NCI-H1048 (cell line): Measurements from ENCODE around the gene NUTM1.

Source experiments
- DNase-seq: peaks from one replicate; lab custom pipeline; 2025; lab: John Stamatoyannopoulos, UW

Gene NUTM1

GRCh38 chr15:34342737-34343575 is at the start of gene NUTM1, which contains the start of gene NOP10:
Gene NUTM1, plus strand, starts transcription at chr15:34343315. Its CDS starts 382 bp downstream, at chr15:34343697.
Gene NOP10, minus strand, starts transcription at chr15:34343136. Its CDS starts 63 bp downstream, at chr15:34343073.
- DNase-seq = peak; percentile 83

DNA sequence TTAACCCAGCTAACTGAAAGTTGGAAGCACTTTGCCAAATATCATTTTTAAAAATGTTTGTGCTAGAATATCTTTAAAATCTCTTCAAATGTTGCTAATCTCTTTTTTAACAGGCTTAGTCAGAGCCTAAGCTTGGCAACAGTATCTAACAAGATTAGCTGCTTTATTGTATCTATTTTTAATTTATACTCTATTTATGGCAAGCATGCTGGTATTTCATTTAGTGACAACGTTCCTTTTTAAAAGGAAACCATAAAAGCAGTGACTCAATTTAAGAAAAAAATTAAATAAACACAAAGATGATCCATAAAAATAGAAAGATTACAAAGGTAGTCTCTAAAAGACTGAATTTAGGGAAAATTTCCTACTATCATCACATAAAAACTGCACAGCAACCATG is 46.1 kb upstream of the NUTM1 start:
- no peak for DNase-seq

GRCh38 chr15:34301058-34301457 is 42.1 kb upstream of the NUTM1 start:
- DNase-seq = no peak

- no peak for DNase-seq
Measured at GRCh38 chr15:34304613-34305012, 38.5 kb upstream of the NUTM1 start.

GRCh38 chr15:34311563-34311962 is 31.6 kb upstream of the NUTM1 start:
- DNase-seq = no peak

DNA sequence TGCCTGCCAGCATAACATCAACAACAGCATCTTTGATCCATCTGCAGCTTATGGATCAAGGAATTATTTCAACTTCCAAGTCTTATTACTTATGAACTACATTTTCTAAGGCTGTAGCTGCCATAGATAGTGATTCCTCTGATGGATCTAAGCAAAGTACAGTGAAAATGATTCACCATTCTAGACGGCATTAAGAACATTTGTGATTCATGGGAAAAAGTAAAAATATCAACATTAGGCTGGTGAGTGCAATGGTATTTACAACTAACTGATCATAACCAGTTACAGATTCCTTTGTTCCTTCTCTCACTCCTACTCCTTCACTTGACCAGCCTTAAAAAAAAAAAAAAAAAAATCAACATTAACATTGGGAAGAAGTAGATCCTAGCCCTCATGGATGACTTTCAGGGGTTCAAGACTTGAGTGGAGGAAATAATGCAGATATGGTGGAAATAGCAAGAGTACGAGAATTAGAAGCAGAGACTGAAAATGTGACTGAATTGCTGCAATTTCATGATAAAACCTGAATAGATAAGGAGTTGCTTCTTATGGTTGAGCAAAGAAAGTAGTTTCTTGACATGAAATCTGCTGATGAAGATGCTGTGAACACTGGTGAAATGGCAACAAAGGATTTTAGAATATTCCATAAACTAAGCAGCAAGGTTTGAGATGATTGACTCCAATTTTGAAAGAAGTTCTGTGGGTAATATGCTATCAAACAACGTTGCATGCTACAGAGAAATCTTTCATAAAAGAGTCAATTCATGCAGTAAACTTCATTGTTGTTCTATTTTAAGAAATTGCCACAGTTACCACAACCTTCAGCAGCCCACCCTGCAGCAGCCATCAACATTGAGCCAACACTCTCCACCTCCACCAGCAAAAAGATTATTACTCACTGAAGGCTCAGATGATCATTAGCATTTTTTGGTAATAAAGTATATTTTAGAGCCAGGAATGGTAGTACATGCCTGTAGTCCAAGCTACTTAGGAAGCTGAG is 28.3 kb upstream of the NUTM1 start:
- DNase-seq = no peak

- peak; percentile 24 for DNase-seq
Measured at GRCh38 chr15:34318277-34319079, 24.6 kb upstream of the NUTM1 start.

DNA sequence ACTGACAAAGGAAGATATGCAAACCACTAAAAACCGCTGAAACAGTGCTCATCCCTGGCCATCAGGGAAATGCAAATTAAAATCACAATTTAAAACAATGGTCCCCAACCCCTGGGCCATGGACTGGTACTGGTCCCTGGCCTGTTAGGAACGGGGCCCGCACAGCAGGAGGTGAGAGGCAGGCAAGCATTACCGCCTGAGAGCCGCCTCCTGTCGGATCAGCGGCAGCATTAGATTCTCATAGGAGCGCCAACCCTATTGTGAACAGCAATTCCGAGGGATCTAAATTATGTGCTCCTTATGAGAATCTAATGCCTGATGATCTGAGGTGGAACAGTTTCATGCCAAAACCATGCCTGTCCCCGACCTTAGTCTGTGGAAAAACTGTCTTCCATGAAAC is 19.9 kb upstream of the NUTM1 start:
- no peak for DNase-seq

GRCh38 chr15:34324933-34325332 is 18.2 kb upstream of the NUTM1 start:
- no peak for DNase-seq

- no peak for DNase-seq
Measured at GRCh38 chr15:34325368-34325767, 17.7 kb upstream of the NUTM1 start.

- DNase-seq = no peak
Measured at GRCh38 chr15:34327906-34328305, 15.2 kb upstream of the NUTM1 start.

GRCh38 chr15:34329006-34329405 is 14.1 kb upstream of the NUTM1 start:
- DNase-seq = no peak

DNA sequence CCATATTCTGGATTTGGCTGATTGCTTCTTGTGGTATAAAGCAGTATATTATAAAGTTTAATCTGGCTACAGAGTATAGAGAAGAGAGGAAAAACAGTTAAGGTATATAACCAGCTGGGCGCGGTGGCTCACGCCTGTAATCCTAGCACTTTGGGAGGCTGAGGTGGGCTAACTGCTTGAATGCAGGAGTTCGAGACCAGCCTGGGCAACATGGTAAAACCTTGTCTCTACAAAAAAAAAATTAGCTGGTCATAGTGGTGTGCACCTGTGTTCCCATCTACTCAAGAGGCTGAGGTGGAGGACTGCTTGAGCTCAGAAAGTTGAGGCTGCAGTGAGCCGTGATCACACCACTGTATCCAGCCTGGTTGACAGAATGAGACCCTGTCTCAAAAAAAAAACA is 12.8 kb upstream of the NUTM1 start:
- DNase-seq = no peak

DNA sequence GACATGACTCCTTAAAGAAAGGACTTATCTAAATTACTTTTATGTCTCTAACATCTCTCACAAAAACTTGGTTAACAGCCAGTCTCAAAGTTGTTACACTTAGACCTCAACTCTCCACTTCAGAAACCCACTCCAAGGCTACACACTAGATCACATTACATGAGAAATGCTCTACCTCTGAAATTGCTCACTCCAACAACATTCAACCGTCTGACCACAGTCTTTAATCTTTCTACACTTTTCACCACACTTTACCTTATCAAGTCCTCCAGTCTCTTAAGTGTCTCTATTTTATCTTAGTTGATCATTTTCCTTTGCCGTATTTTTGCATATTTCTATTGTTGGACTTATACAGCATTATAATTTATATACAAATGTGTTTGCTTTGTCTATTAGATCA is 11.3 kb upstream of the NUTM1 start:
- DNase-seq = no peak

- DNase-seq = no peak
Measured at GRCh38 chr15:34332553-34333120, 10.5 kb upstream of the NUTM1 start.

DNA sequence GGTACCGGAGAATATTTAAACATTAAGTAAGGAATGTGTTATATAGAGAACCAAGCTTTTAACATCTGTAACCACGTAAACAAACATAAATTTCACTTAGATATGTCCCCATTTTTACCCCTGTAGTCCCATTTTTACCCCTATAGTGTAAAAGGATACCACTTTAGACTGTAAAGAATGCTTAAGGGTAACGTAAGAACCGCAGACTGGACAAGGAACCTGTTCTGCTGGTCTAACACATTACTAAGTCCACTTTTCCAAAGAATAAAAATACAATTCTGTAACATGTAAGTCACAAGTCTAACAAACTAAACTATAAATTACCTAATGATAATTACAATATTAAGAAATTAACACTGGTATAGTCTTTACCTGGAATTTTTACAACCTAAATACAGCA is 8.4 kb upstream of the NUTM1 start:
- DNase-seq = no peak

- no peak for DNase-seq
Measured at GRCh38 chr15:34335176-34336032, 7.7 kb upstream of the NUTM1 start.

DNA sequence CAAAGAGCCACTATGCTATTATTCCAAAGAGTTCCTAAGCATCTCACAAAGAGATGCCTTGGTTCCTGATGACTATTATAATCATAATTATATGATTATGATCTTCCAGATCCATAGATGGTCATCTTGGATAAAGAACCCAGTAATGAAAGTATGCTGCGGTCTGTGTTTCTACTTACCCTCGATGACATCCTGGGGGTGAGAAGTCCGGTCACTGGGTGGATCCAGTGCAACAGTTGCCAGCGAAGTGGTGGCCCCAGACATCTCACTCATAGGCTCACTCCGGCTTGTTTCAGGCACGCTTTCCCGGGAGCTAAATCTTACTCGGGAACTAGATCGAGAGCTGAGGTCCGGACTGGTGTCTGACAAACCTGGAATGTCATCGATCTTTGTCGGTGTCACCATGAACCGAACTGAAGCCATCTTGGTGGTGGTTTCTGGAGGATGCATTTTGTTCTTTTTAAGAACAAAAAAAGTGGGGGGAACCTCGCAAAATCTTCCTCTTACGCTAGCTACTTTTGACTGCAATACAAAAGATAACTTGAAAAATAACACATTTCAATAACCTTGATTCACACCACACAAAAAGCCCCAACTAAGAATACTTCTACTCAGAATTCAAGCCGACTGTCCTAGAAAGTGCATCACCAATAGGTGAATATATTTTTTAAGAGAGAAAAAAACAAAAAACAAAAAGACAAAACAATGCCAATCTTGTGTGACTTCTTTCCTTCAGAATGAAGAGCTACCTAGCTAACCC is 6.7 kb upstream of the NUTM1 start:
- DNase-seq = no peak

- DNase-seq = no peak
Measured at GRCh38 chr15:34336991-34337556, 6.0 kb upstream of the NUTM1 start.
